Measurements from ENCODE around the gene DAGLA.

Gene DAGLA

GRCh38 chr11:61694602-61694939 is 14.4 kb downstream of the DAGLA start:
- H3K27me3 ChIP-seq = peaks cover 12% of the 10 kb centered on the region
- H3K9me3 ChIP-seq = no peaks in the 10 kb centered on the region
- H3K27ac ChIP-seq = no peak overlapping the region

GRCh38 chr11:61694946-61695706 is 14.9 kb downstream of the DAGLA start:
- no peak overlapping the region for H3K4me3 ChIP-seq (ENCODE audit: low read depth in 1 of 2, low read length in 1 of 2)

More at GRCh38 chr11:61694602-61694939, 14.4 kb downstream of the DAGLA start:
- H3K4me3 ChIP-seq (ENCODE audit: low read depth in 1 of 2, low read length in 1 of 2) = no peak overlapping the region
- H3K36me3 ChIP-seq = no peaks in the 10 kb centered on the region
- no peak for TF ChIP-seq CTCF (IDR thresholded peaks at IDR 0.05)
- peaks cover 4 to 19% of the 10 kb centered on the region in 2 experiments for H3K4me1 ChIP-seq (ENCODE audit: control insufficient read depth in 1 of 2, insufficient read depth in 1 of 2, low read depth in 1 of 2, low read length in 1 of 2)

GRCh38 chr11:61695917-61696316 is 15.7 kb downstream of the DAGLA start:
- H3K27ac ChIP-seq = no peak overlapping the region
- peaks cover 4 to 23% of the 10 kb centered on the region in 2 experiments for H3K4me1 ChIP-seq (ENCODE audit: control insufficient read depth in 1 of 2, insufficient read depth in 1 of 2, low read depth in 1 of 2, low read length in 1 of 2)
- no peak for TF ChIP-seq CTCF (IDR thresholded peaks at IDR 0.05)
- H3K4me3 ChIP-seq (ENCODE audit: low read depth in 1 of 2, low read length in 1 of 2) = no peak overlapping the region
- H3K9me3 ChIP-seq = no peaks in the 10 kb centered on the region
- no peaks in the 10 kb centered on the region for H3K36me3 ChIP-seq
- H3K27me3 ChIP-seq = peaks cover 12% of the 10 kb centered on the region

More at GRCh38 chr11:61694946-61695706, 14.9 kb downstream of the DAGLA start:
- no peak overlapping the region for H3K27ac ChIP-seq
- no peaks in the 10 kb centered on the region for H3K36me3 ChIP-seq
- no peak for TF ChIP-seq CTCF (IDR thresholded peaks at IDR 0.05)
- no peaks in the 10 kb centered on the region for H3K9me3 ChIP-seq
- H3K4me1 ChIP-seq (ENCODE audit: control insufficient read depth in 1 of 2, insufficient read depth in 1 of 2, low read depth in 1 of 2, low read length in 1 of 2) = peaks cover 4 to 19% of the 10 kb centered on the region in 2 experiments
- H3K27me3 ChIP-seq = peaks cover 12% of the 10 kb centered on the region

- Histone ChIP-seq H3K4me1 (ENCODE audit: control insufficient read depth in 1 of 2, insufficient read depth in 1 of 2, low read depth in 1 of 2, low read length in 1 of 2) (peaks cover 4 to 28% of the 10 kb centered on the region in 2 experiments), H3K36me3 (no peaks in the 10 kb centered on the region), H3K9me3 (no peaks in the 10 kb centered on the region), H3K4me3 (ENCODE audit: low read depth in 1 of 2, low read length in 1 of 2) (no peak overlapping the region), H3K27ac (no peak overlapping the region), H3K27me3 (peaks cover 12% of the 10 kb centered on the region)
- TF ChIP-seq CTCF (IDR thresholded peaks at IDR 0.05) = no peak
Measured at GRCh38 chr11:61696602-61697001, 16.4 kb downstream of the DAGLA start.

- Histone ChIP-seq H3K27ac (no peak overlapping the region), H3K27me3 (peaks cover 12% of the 10 kb centered on the region), H3K36me3 (no peaks in the 10 kb centered on the region), H3K4me1 (ENCODE audit: control insufficient read depth in 1 of 2, insufficient read depth in 1 of 2, low read depth in 1 of 2, low read length in 1 of 2) (peaks cover 4 to 29% of the 10 kb centered on the region in 2 experiments), H3K4me3 (ENCODE audit: low read depth in 1 of 2, low read length in 1 of 2) (no peak overlapping the region), H3K9me3 (no peaks in the 10 kb centered on the region)
- no peak for TF ChIP-seq CTCF (IDR thresholded peaks at IDR 0.05)
Measured at GRCh38 chr11:61697078-61697502, 16.9 kb downstream of the DAGLA start.

Measured in neutrophil (primary cell).